ENCODE measurements around the gene TRUB2. TPM values are rescaled to one million over a fixed set of nuclear protein-coding genes. Genes with fewer than 3 reads are reported as not detected.
A peak's percentile ranks its signal among the peaks of the same experiment; 100 is the strongest.

The TRUB2 gene
- total RNA-seq, 2 donors from 2014 or later = 24.5 to 40.0 TPM

- H3K36me3 ChIP-seq = no peaks in the 10 kb centered on the region
- no peak overlapping the region for H3K9ac ChIP-seq (ENCODE audit: low read depth in 2 of 2, low read length in 2 of 2)
- no peaks in the 10 kb centered on the region for H3K9me3 ChIP-seq
- peak; percentile 44 for DNase-seq
- intact Hi-C loops (cut with DNase I) = loop anchor here (5.0 to 10.0 kb wide), 2 partner anchors 43 to 116 kb away; partner anchors contain the start of gene SLC27A4
- peaks cover 8% of the 10 kb centered on the region for H3K4me1 ChIP-seq
- no peak overlapping the region for H3K27ac ChIP-seq
- TF ChIP-seq CTCF (IDR thresholded peaks at IDR 0.05) = no peak
- H3K4me3 ChIP-seq = no peak overlapping the region
- no peaks in the 10 kb centered on the region for H3K27me3 ChIP-seq
Observed at GRCh38 chr9:128298535-128299482, 23.4 kb downstream of the TRUB2 start.

DNA sequence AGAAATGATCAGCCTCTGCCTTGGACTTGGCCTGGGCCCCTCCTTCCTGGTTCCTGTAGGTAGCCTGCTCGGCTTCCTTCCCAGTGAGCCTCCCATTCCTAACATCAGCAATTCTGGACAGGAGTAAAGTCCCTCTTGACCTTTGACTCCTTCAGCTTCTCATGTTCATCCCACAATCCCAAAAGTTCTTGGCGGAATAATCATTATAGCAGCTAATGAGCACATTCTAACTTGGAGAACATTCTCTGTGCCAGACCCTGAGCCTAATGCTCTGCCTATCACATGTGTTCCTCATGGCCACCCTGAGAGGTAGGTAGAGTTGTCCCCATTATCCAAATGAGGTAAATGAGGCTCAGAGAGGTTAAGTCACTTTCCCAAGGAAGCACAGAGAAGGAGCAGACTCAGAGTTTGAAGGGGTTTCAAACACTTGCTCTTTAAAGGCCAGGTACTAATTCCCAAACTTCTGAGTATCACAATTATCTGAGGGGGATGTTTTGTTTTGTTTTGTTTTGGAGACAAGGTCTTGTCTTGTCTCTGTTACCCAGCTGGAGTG lies 24.9 kb downstream of the TRUB2 start:
- H3K27me3 ChIP-seq = no peaks in the 10 kb centered on the region
- peaks cover 8% of the 10 kb centered on the region for H3K4me1 ChIP-seq
- H3K36me3 ChIP-seq = no peaks in the 10 kb centered on the region
- H3K4me3 ChIP-seq = no peak overlapping the region
- no peak for TF ChIP-seq CTCF (IDR thresholded peaks at IDR 0.05)
- H3K9ac ChIP-seq (ENCODE audit: low read depth in 2 of 2, low read length in 2 of 2) = peak overlapping the region in 1 of 2 donors; percentile 66
- DNase-seq = no peak
- peak overlapping the region; percentile 61 for H3K27ac ChIP-seq
- H3K9me3 ChIP-seq = no peaks in the 10 kb centered on the region
- intact Hi-C loops (cut with DNase I) = loop anchor here (5.0 to 10.0 kb wide), 2 partner anchors 45 to 118 kb away; partner anchors contain the start of gene SLC27A4

GRCh38 chr9:128296340-128297220 lies 25.7 kb downstream of the TRUB2 start:
- peak overlapping the region; percentile 61 for H3K27ac ChIP-seq
- H3K9ac ChIP-seq (ENCODE audit: low read depth in 2 of 2, low read length in 2 of 2) = peak overlapping the region in 1 of 2 donors; percentile 66
- no peak for TF ChIP-seq CTCF (IDR thresholded peaks at IDR 0.05)

DNA sequence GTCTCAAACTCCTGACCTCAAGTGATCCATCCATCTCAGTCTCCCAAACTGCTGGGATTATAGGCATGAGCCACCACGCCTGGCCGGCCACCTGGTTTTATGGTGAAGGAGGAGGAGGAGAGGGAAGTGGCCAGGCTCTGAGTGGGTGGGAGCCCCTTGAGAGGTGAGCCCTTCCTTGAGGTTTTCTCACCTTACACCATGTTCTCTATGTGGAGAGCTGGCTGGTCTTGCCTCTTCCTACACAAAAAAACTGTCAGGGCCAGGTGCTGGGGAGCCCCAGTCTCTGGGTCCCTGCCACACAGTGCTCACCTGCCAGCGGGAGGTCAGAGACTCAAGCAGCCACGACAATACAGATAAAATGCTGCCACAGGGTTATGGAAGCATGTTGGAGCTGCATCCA lies 28.1 kb downstream of the TRUB2 start:
- no peak overlapping the region for H3K4me3 ChIP-seq
- no peak overlapping the region for H3K9ac ChIP-seq (ENCODE audit: low read depth in 2 of 2, low read length in 2 of 2)
- DNase-seq = no peak
- H3K27ac ChIP-seq = no peak overlapping the region
- no peak for TF ChIP-seq CTCF (IDR thresholded peaks at IDR 0.05)
- no peaks in the 10 kb centered on the region for H3K9me3 ChIP-seq
- no peaks in the 10 kb centered on the region for H3K27me3 ChIP-seq
- no peaks in the 10 kb centered on the region for H3K36me3 ChIP-seq
- intact Hi-C loops (cut with DNase I) = loop anchor here (10.0 kb wide), 1 partner anchor 121 kb away; no protein-coding TSS in a partner anchor
- peaks cover 8% of the 10 kb centered on the region for H3K4me1 ChIP-seq

More at GRCh38 chr9:128296340-128297220, 25.7 kb downstream of the TRUB2 start:
- H3K4me3 ChIP-seq = no peak overlapping the region
- DNase-seq = peak; percentile 45
- intact Hi-C loops (cut with DNase I) = loop anchor here (5.0 to 10.0 kb wide), 2 partner anchors 46 to 118 kb away; partner anchors contain the start of gene SLC27A4
- H3K9me3 ChIP-seq = no peaks in the 10 kb centered on the region
- H3K4me1 ChIP-seq = peaks cover 8% of the 10 kb centered on the region
- H3K36me3 ChIP-seq = no peaks in the 10 kb centered on the region
- H3K27me3 ChIP-seq = no peaks in the 10 kb centered on the region

GRCh38 chr9:128293091-128293490 lies 29.2 kb downstream of the TRUB2 start:
- Histone ChIP-seq H3K9ac (ENCODE audit: low read depth in 2 of 2, low read length in 2 of 2) (no peak overlapping the region), H3K4me3 (no peak overlapping the region), H3K27ac (no peak overlapping the region), H3K9me3 (no peaks in the 10 kb centered on the region), H3K4me1 (peaks cover 8% of the 10 kb centered on the region), H3K27me3 (no peaks in the 10 kb centered on the region), H3K36me3 (no peaks in the 10 kb centered on the region)
- no peak for DNase-seq
- no peak for TF ChIP-seq CTCF (IDR thresholded peaks at IDR 0.05)
- intact Hi-C loops (cut with DNase I) = loop anchor here (10.0 kb wide), 1 partner anchor 122 kb away; no protein-coding TSS in a partner anchor

Data from colonic mucosa (tissue), 4 donors.